Subcutaneous adipose tissue (tissue), 4 donors: ENCODE measurements around the gene ITPK1. TPM values are rescaled to one million over a fixed set of nuclear protein-coding genes. Genes with fewer than 3 reads are reported as not detected.

Experiments
- CTCF ChIP-seq: fragments of 450-650 bp; IDR thresholded peaks from one replicate; pipeline ENCODE4 v1.5.1; 2016; ENCODE audit warnings: low read depth, mild to moderate bottlenecking, control low read depth, antibody characterized with exemption, moderate library complexity
- total RNA-seq, 4 donors: library from RNA; depleted of rRNA; stranded (reverse); fragments of >200 nt; gene quantifications; one replicate each; pipeline ENCODE4 v1.1.0, GENCODE V29; 2016

Gene ITPK1
- total RNA-seq, 4 donors from 2014 or later, result 53.4 to 109 (median 60.3) TPM

- TF ChIP-seq CTCF, result no peak
These were observed 41.6 kb downstream of the ITPK1 start for GRCh38 chr14:93073910-93074769.

GRCh38 chr14:93073358-93073707 lies 42.4 kb downstream of the ITPK1 start:
- TF ChIP-seq CTCF, result no peak

- no peak for TF ChIP-seq CTCF
These were observed 42.9 kb downstream of the ITPK1 start for GRCh38 chr14:93072659-93073357.

- no peak for TF ChIP-seq CTCF
These were observed 47.0 kb downstream of the ITPK1 start for GRCh38 chr14:93068711-93069110.

GRCh38 chr14:93067088-93067487 lies 48.6 kb downstream of the ITPK1 start:
- no peak for TF ChIP-seq CTCF

GRCh38 chr14:93065272-93065730 lies 50.4 kb downstream of the ITPK1 start:
- TF ChIP-seq CTCF, result no peak
